CD14-positive monocyte (primary cell): ENCODE measurements around the gene LIMA1. TPM values are rescaled to one million over a fixed set of nuclear protein-coding genes. Genes with fewer than 3 reads are reported as not detected.
A peak's percentile ranks its signal among the peaks of the same experiment; 100 is the strongest.
"Not testable (repeated sequence)": the region's sequence is repeated elsewhere in the genome, so short reads cannot be mapped to it uniquely, and the experiment has no call there.

ENCODE experiments used
- DNase-seq, 3 donors: peaks; one replicate each; pipeline ENCODE4 v3.0.0-alpha.2; 2011 to 2022
- H2AFZ ChIP-seq: 2 replicates; pipeline ENCODE4 v1.6.0; 2012; ENCODE audit warnings: mild to moderate bottlenecking, low read depth, low read length, inconsistent platforms; ENCODE audit not compliant: insufficient read depth, poor library complexity, severe bottlenecking
- H3K27ac ChIP-seq, 2 donors: 1 replicate in 1 of 2; 2 replicates in 1 of 2; pipeline ENCODE4 v1.5.1; 2012 to 2013; ENCODE audit warnings: low read length in 2 of 2, control low read depth in 1 of 2, inconsistent platforms in 1 of 2, low read depth in 1 of 2, mild to moderate bottlenecking in 1 of 2
- H3K27me3 ChIP-seq, 2 donors: one replicate each; pipeline versions ENCODE4 v1.6.0 to v1.6.1; 2011 to 2013; ENCODE audit warnings: low read length in 2 of 2; ENCODE audit not compliant: control insufficient read depth in 2 of 2, insufficient read depth in 2 of 2
- H3K36me3 ChIP-seq, 2 donors: replicated peaks in 1 of 2; 1 replicate in 1 of 2; 2 replicates in 1 of 2; pipeline versions ENCODE4 v1.5.1 to v1.6.1; 2012 to 2013; ENCODE audit warnings: low read length in 2 of 2, control low read depth in 1 of 2, inconsistent platforms in 1 of 2, mild to moderate bottlenecking in 1 of 2; ENCODE audit not compliant: insufficient read depth in 2 of 2, control insufficient read depth in 1 of 2
- H3K4me1 ChIP-seq, 2 donors: 1 replicate in 1 of 2; 2 replicates in 1 of 2; pipeline versions ENCODE4 v1.5.1 to v1.6.1; 2012 to 2013; ENCODE audit warnings: low read length in 2 of 2, control low read depth in 1 of 2, inconsistent platforms in 1 of 2, mild to moderate bottlenecking in 1 of 2, moderate library complexity in 1 of 2; ENCODE audit not compliant: insufficient read depth in 2 of 2, control insufficient read depth in 1 of 2
- H3K4me2 ChIP-seq: replicated peaks from 2 replicates; pipeline ENCODE3; 2012; ENCODE audit warnings: low read length, moderate library complexity, mild to moderate bottlenecking; ENCODE audit not compliant: poor library complexity, severe bottlenecking; ENCODE audit errors: extremely low read depth
- H3K4me3 ChIP-seq, 3 experiments: fragments of 200-600 bp in 1 of 3; sonication (generic) in 1 of 3; replicated peaks in 1 of 3; 1 replicate in 2 of 3; 2 replicates in 1 of 3; pipeline ENCODE4 v1.5.1; 2011 to 2013; ENCODE audit warnings: low read length in 3 of 3, mild to moderate bottlenecking in 3 of 3, control low read depth in 2 of 3, low read depth in 2 of 3, inconsistent platforms in 1 of 3, moderate library complexity in 1 of 3
- H3K79me2 ChIP-seq: 2 replicates; pipeline ENCODE4 v1.6.0; 2012; ENCODE audit warnings: mild to moderate bottlenecking, control low read depth, inconsistent platforms, low read length, moderate library complexity; ENCODE audit not compliant: insufficient read depth
- H3K9ac ChIP-seq: 2 replicates; pipeline ENCODE4 v1.6.0; 2017; ENCODE audit warnings: low read length, mild to moderate bottlenecking; ENCODE audit not compliant: insufficient read depth, poor library complexity, severe bottlenecking
- H3K9me3 ChIP-seq, 2 donors: replicated peaks in 1 of 2; 1 replicate in 1 of 2; 2 replicates in 1 of 2; pipeline versions ENCODE4 v1.5.1 to v1.6.1; 2012 to 2013; ENCODE audit warnings: low read length in 2 of 2, control low read depth in 1 of 2; ENCODE audit not compliant: control insufficient read depth in 1 of 2, insufficient read depth in 1 of 2
- H4K20me1 ChIP-seq: 2 replicates; pipeline ENCODE4 v1.6.0; 2012; ENCODE audit warnings: mild to moderate bottlenecking, low read length, control low read depth, moderate library complexity; ENCODE audit not compliant: insufficient read depth
- H3K27ac Mint-ChIP-seq, 7 donors: one replicate each; pipeline ENCODE4 v1.8.0; 2020; ENCODE audit warnings: mild to moderate bottlenecking in 7 of 7, mixed read lengths in 7 of 7, moderate library complexity in 6 of 7, inconsistent platforms in 2 of 7
- H3K27me3 Mint-ChIP-seq, 3 donors: one replicate each; pipeline ENCODE4 v1.8.0; 2021 to 2022; ENCODE audit warnings: low read depth in 3 of 3, mild to moderate bottlenecking in 3 of 3, mixed read lengths in 3 of 3, moderate library complexity in 3 of 3, inconsistent platforms in 1 of 3
- H3K36me3 Mint-ChIP-seq, 2 donors: one replicate each; pipeline ENCODE4 v1.8.0; 2020; ENCODE audit warnings: mixed read lengths in 2 of 2, inconsistent platforms in 1 of 2, mild to moderate bottlenecking in 1 of 2
- H3K4me1 Mint-ChIP-seq: one replicate; pipeline ENCODE4 v1.8.0; 2020; ENCODE audit warnings: mild to moderate bottlenecking, mixed read lengths
- H3K4me3 Mint-ChIP-seq, 2 donors: one replicate each; pipeline ENCODE4 v1.8.0; 2020; ENCODE audit warnings: mild to moderate bottlenecking in 2 of 2, mixed read lengths in 2 of 2, moderate library complexity in 1 of 2
- H3K9me3 Mint-ChIP-seq, 7 donors: one replicate each; pipeline ENCODE4 v1.8.0; 2020 to 2022; ENCODE audit warnings: mixed read lengths in 7 of 7, mild to moderate bottlenecking in 6 of 7, moderate library complexity in 6 of 7, inconsistent platforms in 2 of 7
- WGBS: methylation state at CpG from one replicate; pipeline ENCODE4 v1.1.5; 2013; ENCODE audit warnings: missing lambda C conversion rate; ENCODE audit not compliant: insufficient coverage; 5-methylcytosine and 5-hydroxymethylcytosine counted together
- intact Hi-C, 2 donors: fragments of 100-400 bp; cut with micrococcal nuclease; formaldehyde crosslinking; loops; one replicate each; pipeline versions ENCODE4 v1.15.0 to v1.15.1; 2023
- polyA minus RNA-seq: library from RNA; depleted of rRNA, polyadenylated mRNA; stranded (reverse); fragments of >200 nt; gene quantifications from 2 replicates; pipeline ENCODE4 v1.2.3, GENCODE V29; 2012
- polyA plus RNA-seq, 3 donors: library from polyadenylated mRNA; depleted of rRNA in 1 of 3; unstranded in 2 of 3; stranded (reverse) in 1 of 3; fragments of 300-500 nt in 2 of 3; fragments of >200 nt in 1 of 3; fragmentation: Illumina TruSeq in 2 of 3; gene quantifications; 1 replicate in 2 of 3; 2 replicates in 1 of 3; pipeline ENCODE4 v1.2.3, GENCODE V29; 2012 to 2021
- total RNA-seq, 12 experiments: library from RNA in 1 of 12; stranded (reverse) in 1 of 12; fragments of 120-200 nt in 1 of 12; gene quantifications; one replicate each; pipeline ENCODE4 v1.2.4 and lab custom pipeline; 2013 to 2026; ENCODE audit warnings: mixed read lengths in 6 of 12, inconsistent platforms in 1 of 12
- TF ChIP-seq, protein P1 (sequence below): fragments of 200-600 bp; IDR thresholded peaks from one replicate; pipeline ENCODE4 v1.8.0; 2022; ENCODE audit warnings: antibody characterized with exemption, mild to moderate bottlenecking

LIMA1 gene
- 2.4 TPM for total RNA-seq (2013)
- polyA plus RNA-seq (under 1 TPM; 0.24 to 0.62 (median 0.51) TPM), polyA minus RNA-seq (0.40 and 0.42 TPM in 2 replicates), total RNA-seq (lab: John Stamatoyannopoulos, UW) (1.1 to 6.5 (median 1.7) reads per million in 11 experiments)

DNA sequence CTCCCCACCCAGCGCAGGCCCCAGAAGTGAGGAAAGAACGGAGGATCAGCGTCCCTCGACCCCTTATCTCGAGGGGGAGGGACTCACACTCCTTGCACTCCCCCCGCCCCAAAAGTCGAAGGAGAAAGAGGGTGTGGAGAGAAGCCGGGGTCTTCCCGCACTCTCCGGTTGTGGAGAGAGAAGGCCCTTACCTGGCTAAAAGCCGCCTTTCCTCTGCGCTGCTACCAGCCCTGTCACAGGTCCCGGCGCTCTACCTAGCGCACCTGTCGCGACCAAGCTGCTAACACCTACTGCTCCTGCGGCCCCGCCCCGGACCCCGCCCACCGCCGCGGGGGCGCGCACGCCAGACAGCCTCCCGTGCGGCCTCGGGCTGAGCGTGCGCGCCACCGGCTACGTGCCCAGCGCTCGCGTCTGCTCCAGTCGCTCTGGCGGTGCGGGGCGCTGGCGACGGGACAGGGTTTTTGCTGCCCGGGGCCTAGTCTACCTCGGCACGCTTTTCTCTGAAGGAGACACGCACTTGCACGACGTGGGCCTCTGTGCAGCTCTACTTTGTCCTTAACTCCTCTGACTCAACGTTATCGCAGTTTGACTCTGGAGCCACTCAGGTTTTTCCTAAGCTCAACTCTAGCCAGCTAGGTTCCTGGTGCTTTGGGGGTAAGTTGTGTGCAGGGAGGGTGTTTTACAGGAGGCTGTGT lies at the start of gene LIMA1:
Gene LIMA1, minus strand, starts transcription at position 292 of the 695 bp plus-strand sequence. CDS start 34,769 bp downstream, outside the sequence.
- Mint-ChIP-seq H3K4me1 (peaks cover 14% of the 10 kb centered on the region), H3K27ac (peak within 1 kb of the TSS in 5 of 7 donors; percentile 14 to 70 (median 54)), H3K9me3 (no peaks in the 10 kb centered on the region), H3K4me3 (peak within 1 kb of the TSS; percentile 96), H3K27me3 (peaks cover 3 to 9% (median 5%) of the 10 kb centered on the region in 3 donors), H3K36me3 (no peaks in the 10 kb centered on the region)
- peaks cover 0 to 6% of the 10 kb centered on the region in 2 donors for H3K27me3 ChIP-seq
- H4K20me1 ChIP-seq = no peaks in the 10 kb centered on the region
- WGBS = 0% methylated on average over 40 of the region's 52 CpGs
- no peaks in the 10 kb centered on the region for H3K36me3 ChIP-seq
- peak; percentile 76 to 78 (median 76) for DNase-seq
- H3K27ac ChIP-seq = peak within 1 kb of the TSS in 1 of 2 donors; percentile 66
- no peaks in the 10 kb centered on the region for H3K79me2 ChIP-seq
- TF ChIP-seq, protein P1, sequence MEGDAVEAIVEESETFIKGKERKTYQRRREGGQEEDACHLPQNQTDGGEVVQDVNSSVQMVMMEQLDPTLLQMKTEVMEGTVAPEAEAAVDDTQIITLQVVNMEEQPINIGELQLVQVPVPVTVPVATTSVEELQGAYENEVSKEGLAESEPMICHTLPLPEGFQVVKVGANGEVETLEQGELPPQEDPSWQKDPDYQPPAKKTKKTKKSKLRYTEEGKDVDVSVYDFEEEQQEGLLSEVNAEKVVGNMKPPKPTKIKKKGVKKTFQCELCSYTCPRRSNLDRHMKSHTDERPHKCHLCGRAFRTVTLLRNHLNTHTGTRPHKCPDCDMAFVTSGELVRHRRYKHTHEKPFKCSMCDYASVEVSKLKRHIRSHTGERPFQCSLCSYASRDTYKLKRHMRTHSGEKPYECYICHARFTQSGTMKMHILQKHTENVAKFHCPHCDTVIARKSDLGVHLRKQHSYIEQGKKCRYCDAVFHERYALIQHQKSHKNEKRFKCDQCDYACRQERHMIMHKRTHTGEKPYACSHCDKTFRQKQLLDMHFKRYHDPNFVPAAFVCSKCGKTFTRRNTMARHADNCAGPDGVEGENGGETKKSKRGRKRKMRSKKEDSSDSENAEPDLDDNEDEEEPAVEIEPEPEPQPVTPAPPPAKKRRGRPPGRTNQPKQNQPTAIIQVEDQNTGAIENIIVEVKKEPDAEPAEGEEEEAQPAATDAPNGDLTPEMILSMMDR = no peak
- H3K4me3 ChIP-seq = peak within 1 kb of the TSS; percentile 65 to 92 (median 87)
- peaks cover 14 to 20% of the 10 kb centered on the region in 2 donors for H3K4me1 ChIP-seq
- peak within 1 kb of the TSS; percentile 90 for H3K4me2 ChIP-seq
- intact Hi-C loops = no loop called here
- H3K9me3 ChIP-seq = no peaks in the 10 kb centered on the region
- H2AFZ ChIP-seq = peak within 1 kb of the TSS; percentile 95
- H3K9ac ChIP-seq = peak within 1 kb of the TSS; percentile 58

DNA sequence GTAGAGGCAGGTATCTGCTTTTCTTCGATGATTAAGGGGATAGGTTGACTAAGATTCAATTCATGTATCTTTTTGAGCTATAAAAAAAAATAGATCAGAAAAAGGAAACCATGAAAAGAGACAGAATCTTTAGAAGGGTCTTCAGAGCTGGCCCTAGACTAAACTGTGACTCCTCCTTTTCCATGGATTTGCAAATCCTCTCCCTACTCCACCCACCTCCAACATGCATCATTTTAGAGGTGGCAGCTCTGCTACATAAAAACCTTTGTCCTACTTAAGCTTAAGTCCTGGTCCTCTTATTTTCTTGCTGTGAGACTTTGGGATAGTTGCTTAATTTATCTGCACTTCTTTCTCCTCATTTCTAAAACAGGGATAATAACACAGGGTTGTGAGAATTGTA lies 48.4 kb upstream of the LIMA1 start:
- Histone ChIP-seq H4K20me1 (no peaks in the 10 kb centered on the region), H3K36me3 (no peaks in the 10 kb centered on the region), H3K4me3 (no peak overlapping the region), H3K27ac (no peak overlapping the region), H3K4me2 (no peak overlapping the region), H3K4me1 (no peaks in the 10 kb centered on the region), H3K27me3 (no peaks in the 10 kb centered on the region), H3K9me3 (no peaks in the 10 kb centered on the region), H3K79me2 (no peaks in the 10 kb centered on the region), H3K9ac (no peak overlapping the region), H2AFZ (no peak overlapping the region)
- Mint-ChIP-seq H3K4me1 (no peaks in the 10 kb centered on the region), H3K36me3 (no peaks in the 10 kb centered on the region), H3K4me3 (no peak overlapping the region), H3K9me3 (no peaks in the 10 kb centered on the region), H3K27ac (no peak overlapping the region), H3K27me3 (peaks cover 0 to 2% (median 1%) of the 10 kb centered on the region in 3 donors)
- DNase-seq = no peak
- intact Hi-C loops = no loop called here
- WGBS = no CpG with 5 or more reads among the region's 1 CpG
- TF ChIP-seq, protein P1 = no peak

DNA sequence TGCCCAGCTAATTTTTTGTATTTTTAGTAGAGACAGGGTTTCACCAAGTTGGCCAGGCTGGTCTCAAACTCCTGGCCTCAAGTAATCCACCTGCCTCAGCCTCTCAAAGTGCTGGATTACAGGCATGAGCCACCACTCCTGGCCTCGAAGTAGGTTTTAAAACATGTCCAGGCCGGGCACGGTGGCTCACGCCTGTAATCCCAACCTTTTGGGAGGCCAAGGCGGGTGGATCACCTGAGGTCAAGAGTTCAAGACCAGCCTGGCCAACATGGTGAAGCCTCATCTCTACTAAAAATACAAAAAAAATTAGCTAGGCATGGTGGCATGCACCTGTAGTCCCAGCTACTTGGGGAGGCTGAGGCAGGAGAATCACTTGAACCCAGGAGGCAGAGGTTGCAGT lies 45.3 kb upstream of the LIMA1 start:
- 96% methylated on average over 4 of the region's 5 CpGs for WGBS
- H3K36me3 Mint-ChIP-seq, H3K4me1 Mint-ChIP-seq, H3K9me3 Mint-ChIP-seq, H3K9me3 ChIP-seq, H3K27me3 Mint-ChIP-seq, H3K27ac Mint-ChIP-seq, H2AFZ ChIP-seq, H3K27ac ChIP-seq, H3K4me2 ChIP-seq, H3K4me3 ChIP-seq, H3K79me2 ChIP-seq, H4K20me1 ChIP-seq, H3K9ac ChIP-seq, DNase-seq, H3K4me3 Mint-ChIP-seq, H3K36me3 ChIP-seq, H3K27me3 ChIP-seq, intact Hi-C loops, H3K4me1 ChIP-seq: not testable (repeated sequence)
